GM19467 (cell line): Measurements from ENCODE around the gene FECH.

ENCODE experiments used
- ATAC-seq: cut with Tn5 transposase; IDR thresholded peaks from one replicate; pipeline ENCODE4 v1.9.1; 2021; ENCODE audit warnings: mild to moderate bottlenecking, moderate library complexity; ENCODE audit not compliant: unreplicated experiment

The FECH gene

GRCh38 chr18:57581301-57581934 lies 5.1 kb downstream of the FECH start:
- ATAC-seq: peak; percentile 90

DNA sequence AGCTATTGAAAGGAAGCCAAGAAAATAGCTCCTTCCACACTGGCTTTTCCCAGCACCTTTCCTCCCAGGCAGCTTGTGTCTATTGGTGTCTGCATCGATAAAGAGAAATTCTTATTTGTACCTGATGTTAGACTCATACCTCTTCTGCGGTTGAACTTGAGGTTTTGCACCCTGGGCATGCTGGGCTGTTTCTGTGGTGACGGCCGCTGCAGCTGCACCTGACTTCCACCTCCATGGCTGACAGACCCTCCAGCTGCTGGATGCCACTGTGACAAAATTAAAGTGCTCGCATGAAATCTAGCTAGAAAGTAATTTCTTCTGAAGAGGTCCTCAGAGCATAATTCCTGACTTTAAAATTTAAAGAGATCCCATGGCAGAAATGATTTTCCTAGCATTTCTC lies 6.6 kb downstream of the FECH start:
- ATAC-seq: no peak

GRCh38 chr18:57576316-57576715 lies 10.2 kb downstream of the FECH start:
- no peak for ATAC-seq

GRCh38 chr18:57575542-57575941 lies 11.0 kb downstream of the FECH start:
- no peak for ATAC-seq

- ATAC-seq: no peak
Observed at GRCh38 chr18:57574866-57575265, 11.6 kb downstream of the FECH start.

GRCh38 chr18:57570162-57570561 lies 16.3 kb downstream of the FECH start:
- no peak for ATAC-seq

GRCh38 chr18:57569133-57569532 lies 17.4 kb downstream of the FECH start:
- ATAC-seq: no peak

DNA sequence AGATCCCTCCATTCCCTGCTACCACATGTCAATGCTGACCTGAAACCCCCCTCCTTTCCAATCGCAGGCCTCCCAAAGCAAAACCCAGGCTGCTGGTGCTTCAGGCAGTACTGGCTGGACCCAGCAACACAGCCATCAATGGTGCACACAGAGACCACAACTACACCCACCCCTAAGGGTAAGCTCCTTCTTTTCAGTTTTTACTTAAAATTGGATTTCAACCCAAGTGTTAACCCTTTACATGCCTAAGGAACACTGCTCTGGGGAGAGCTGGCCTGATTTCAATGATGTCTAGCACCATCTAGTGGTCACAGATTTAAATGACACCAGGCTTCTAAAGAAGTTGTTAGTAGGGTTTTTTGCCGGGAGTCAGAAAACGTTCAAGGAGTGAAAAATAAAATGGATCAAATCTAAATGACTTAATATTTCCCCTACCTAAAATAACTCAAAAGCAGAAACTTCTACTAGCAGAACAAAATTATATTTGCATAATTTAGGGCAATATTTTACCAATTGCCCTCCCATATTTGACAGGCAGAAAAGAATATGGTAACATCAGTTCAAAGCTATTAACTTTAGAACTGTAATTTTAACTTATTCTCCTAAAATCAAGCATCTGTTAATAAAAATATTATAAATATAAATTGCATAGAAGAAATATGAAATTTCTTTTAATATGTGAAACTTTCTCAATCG lies 24.6 kb downstream of the FECH start:
- no peak for ATAC-seq

DNA sequence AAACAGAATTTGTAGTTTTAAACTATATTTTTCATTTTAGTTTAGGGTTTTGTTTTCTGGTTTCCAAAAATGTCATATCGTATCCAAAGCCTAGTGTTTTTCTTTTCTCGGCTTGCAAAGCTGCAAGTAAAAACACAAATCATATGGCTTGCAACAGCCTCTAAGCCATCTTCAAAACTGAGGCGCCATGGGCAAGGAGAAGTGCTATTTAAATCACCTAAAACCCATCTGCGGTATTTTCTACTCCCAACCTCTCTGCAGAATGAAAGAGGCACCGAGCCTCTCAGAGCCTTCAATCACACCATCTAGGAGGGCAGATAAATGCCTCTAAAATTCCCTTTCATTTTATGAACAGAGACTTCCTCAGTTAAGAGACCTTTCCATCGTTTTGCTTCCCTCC lies 25.2 kb downstream of the FECH start:
- ATAC-seq: no peak

DNA sequence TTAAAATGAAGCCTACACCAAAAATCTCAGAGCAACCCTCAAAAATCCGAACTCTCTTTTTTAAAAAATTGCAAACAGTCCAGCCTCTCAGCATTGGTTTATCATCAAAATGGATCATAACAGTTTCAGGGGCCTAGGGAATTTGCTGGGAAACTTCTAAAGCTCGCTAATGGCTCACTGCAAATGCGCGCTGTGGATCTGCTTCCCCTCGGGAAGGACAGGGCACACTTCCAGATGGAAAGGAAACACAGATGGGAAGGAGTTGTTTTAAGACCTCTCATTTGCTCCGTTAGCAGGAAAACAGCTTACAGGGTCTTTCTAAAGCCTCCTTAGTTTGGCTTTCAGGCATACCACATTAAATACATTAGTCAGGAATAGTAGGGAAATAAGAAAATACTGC lies 27.2 kb downstream of the FECH start:
- ATAC-seq: no peak

- no peak for ATAC-seq
Observed at GRCh38 chr18:57555134-57555533, 31.4 kb downstream of the FECH start.

GRCh38 chr18:57550510-57550909 lies 36.0 kb downstream of the FECH start:
- ATAC-seq: no peak

- no peak for ATAC-seq
Observed at GRCh38 chr18:57547260-57547659, 39.2 kb downstream of the FECH start.

DNA sequence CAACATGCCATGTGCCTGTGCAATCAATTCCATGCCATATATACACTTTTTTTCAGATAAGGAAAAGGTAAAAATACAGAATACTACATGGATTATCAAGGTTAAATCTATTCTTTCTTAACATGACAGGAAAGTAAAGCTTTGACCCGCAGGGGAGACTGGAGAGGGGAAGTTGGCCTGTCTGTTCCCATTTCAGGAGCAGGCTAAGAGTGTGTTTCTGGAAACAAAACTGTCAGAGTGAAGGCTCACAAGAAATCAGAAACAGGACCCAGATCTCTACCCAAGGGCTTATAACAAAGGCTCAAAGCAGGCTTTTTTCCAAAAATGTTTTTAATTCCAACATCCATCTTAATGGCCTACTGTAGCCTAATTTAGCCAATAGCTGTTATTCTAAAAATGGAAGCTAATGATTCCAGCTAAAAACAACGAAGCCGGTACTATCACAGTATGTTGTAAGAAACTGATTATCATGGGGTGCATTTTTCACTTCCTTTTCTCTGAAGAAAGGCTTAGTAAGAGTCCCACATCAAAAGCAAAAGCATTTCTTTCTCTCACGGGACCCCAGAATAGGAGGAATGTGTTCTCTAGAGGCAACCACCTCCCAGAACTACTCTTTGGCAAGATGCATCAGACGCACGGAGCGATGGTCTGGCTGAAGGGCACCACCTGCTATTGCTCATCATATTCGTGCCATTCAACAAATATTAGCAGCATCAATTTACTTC lies 41.4 kb downstream of the FECH start:
- ATAC-seq: peak; percentile 60

- ATAC-seq: no peak
Observed at GRCh38 chr18:57543560-57543959, 42.9 kb downstream of the FECH start.

DNA sequence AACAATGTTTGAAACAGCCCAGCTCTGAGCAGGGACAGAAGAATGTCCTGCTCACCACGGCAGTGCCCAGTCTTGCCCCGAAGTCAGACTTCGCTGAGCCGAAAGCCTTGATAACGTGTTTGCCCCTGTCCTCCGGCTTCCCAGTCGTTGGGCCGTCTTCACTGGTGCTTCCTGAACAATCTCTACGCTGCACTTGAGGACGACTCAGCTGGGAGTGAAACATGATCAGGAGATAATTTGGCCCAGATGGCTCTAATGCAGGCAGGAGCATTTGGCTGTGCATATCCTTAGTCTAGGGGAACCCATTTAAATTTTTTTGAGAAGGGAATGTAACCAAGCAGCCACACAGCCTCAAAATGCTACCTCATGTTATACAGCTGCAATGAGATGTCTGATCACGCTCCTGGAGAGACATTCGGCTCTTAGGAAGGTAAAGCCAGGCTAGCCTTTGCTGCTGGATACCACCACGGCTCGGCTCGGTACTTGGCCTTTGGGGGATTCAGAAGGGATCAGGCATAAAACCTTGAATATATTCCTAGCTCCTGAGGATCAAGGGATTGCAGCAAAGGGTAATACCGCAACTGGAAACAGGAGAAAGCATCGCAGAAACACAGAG lies 43.6 kb downstream of the FECH start:
- no peak for ATAC-seq

- ATAC-seq: no peak
Observed at GRCh38 chr18:57542126-57542525, 44.4 kb downstream of the FECH start.

DNA sequence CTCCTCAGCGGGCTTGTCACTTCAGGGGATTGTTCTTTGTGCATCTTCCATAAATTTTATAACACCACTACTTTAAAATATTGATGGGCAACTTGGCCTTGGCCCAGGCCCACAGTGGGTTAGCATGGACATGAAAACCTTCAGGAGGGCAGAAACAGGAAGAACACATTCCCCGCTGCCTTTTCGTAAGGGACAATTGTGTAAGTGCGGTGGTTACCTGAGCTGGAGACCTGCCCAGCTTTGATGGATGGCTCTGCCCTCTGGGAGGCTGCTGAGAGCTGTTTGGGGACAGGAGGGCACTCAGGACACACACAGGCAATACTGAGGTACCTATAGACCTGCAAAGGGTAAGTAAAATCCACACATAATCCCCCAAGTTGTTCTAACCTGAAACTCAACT lies 46.8 kb downstream of the FECH start:
- no peak for ATAC-seq

GRCh38 chr18:57538614-57539013 lies 47.9 kb downstream of the FECH start:
- ATAC-seq: no peak

GRCh38 chr18:57534511-57534909 lies 52.0 kb downstream of the FECH start:
- no peak for ATAC-seq

DNA sequence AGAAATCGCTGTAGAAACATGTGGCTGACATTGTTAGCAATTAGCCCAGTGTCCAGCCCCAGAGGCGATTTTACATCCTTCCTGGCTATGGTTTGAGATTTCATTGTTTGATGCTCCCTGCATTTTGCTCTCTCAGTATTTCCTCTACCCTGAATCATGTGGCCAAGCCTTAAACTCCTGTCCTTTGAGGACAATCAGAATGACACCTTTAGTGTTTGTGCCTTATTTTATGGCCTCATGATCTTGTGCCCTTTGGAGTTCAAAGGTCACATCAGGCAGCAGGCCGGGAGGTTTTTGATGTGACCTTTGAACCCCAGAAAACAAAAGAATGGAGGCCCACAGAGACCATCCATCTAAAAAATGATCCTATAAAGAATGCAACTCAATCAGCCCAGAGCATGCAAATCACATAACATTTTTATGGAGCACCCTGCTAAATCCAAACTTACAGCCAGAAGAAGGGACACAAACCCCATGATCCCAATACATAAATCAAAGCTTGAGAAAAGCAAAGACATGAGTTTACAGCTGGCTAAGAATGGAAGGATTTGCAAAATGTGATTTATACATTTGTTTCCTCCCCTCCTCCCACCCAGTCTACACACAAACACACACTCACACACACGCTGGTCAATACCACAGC lies 52.5 kb downstream of the FECH start:
- ATAC-seq: no peak
